Ramos (cell line): ENCODE measurements around the gene GJD4.

Source experiments
- in situ Hi-C: fragments of 300-500 bp; cut with MboI; formaldehyde crosslinking; loops from one replicate; pipeline ENCODE4 v1.14.3; 2022; ENCODE audit warnings: low sequenced_read_pairs; ENCODE audit not compliant: unreplicated experiment

GJD4 gene

GRCh38 chr10:35613597-35614226 lies 8.6 kb downstream of the GJD4 start:
- in situ Hi-C loops = no loop called here

- in situ Hi-C loops = no loop called here
These were observed 9.2 kb downstream of the GJD4 start for GRCh38 chr10:35614312-35614711.

- in situ Hi-C loops = no loop called here
These were observed 21.9 kb downstream of the GJD4 start for GRCh38 chr10:35626971-35627507.

- in situ Hi-C loops = loop anchor here (10.0 kb wide), 1 partner anchor 1253 kb away; no protein-coding TSS in a partner anchor
These were observed 26.3 kb downstream of the GJD4 start for GRCh38 chr10:35631404-35631803.

GRCh38 chr10:35632027-35632426 lies 26.9 kb downstream of the GJD4 start:
- in situ Hi-C loops = loop anchor here (10.0 kb wide), 1 partner anchor 1253 kb away; no protein-coding TSS in a partner anchor

GRCh38 chr10:35633006-35633980 lies 28.2 kb downstream of the GJD4 start:
- in situ Hi-C loops = loop anchor here (10.0 kb wide), 1 partner anchor 1252 kb away; no protein-coding TSS in a partner anchor

- in situ Hi-C loops = loop anchor here (10.0 kb wide), 1 partner anchor 1249 kb away; no protein-coding TSS in a partner anchor
These were observed 30.4 kb downstream of the GJD4 start for GRCh38 chr10:35635576-35635975.

GRCh38 chr10:35636956-35637355 lies 31.8 kb downstream of the GJD4 start:
- in situ Hi-C loops = loop anchor here (10.0 kb wide), 1 partner anchor 1248 kb away; no protein-coding TSS in a partner anchor

- in situ Hi-C loops = loop anchor here (10.0 kb wide), 1 partner anchor 1247 kb away; no protein-coding TSS in a partner anchor
These were observed 32.3 kb downstream of the GJD4 start for GRCh38 chr10:35637462-35637861.

GRCh38 chr10:35638101-35638500 lies 33.0 kb downstream of the GJD4 start:
- in situ Hi-C loops = loop anchor here (10.0 kb wide), 1 partner anchor 1247 kb away; no protein-coding TSS in a partner anchor

- in situ Hi-C loops = loop anchor here (10.0 kb wide), 1 partner anchor 1246 kb away; no protein-coding TSS in a partner anchor
These were observed 34.0 kb downstream of the GJD4 start for GRCh38 chr10:35639021-35639727.

GRCh38 chr10:35639728-35640401 lies 34.7 kb downstream of the GJD4 start:
- in situ Hi-C loops = loop anchor here (10.0 kb wide), 1 partner anchor 1245 kb away; no protein-coding TSS in a partner anchor

GRCh38 chr10:35640474-35640873 lies 35.3 kb downstream of the GJD4 start:
- in situ Hi-C loops = no loop called here

- in situ Hi-C loops = no loop called here
These were observed 36.0 kb downstream of the GJD4 start for GRCh38 chr10:35640951-35641675.

GRCh38 chr10:35641676-35642034 lies 36.5 kb downstream of the GJD4 start:
- in situ Hi-C loops = no loop called here

GRCh38 chr10:35642035-35642792 lies 37.1 kb downstream of the GJD4 start, which contains the start of gene FZD8:
Gene FZD8, minus strand, starts transcription at chr10:35642296. Its CDS starts 867 bp downstream, at chr10:35641429.
- in situ Hi-C loops = no loop called here

GRCh38 chr10:35642793-35643114 lies 37.6 kb downstream of the GJD4 start:
- in situ Hi-C loops = no loop called here
